GM18909 (cell line): ENCODE data around the gene HOXB3.

Experiments used
- ATAC-seq: cut with Tn5 transposase; IDR thresholded peaks from one replicate; pipeline ENCODE4 v1.9.1; 2021; ENCODE audit warnings: mild to moderate bottlenecking; ENCODE audit not compliant: unreplicated experiment, poor library complexity

The HOXB3 gene

GRCh38 chr17:48532261-48532660 is 57.8 kb downstream of the HOXB3 start:
- no peak for ATAC-seq

- ATAC-seq: no peak
Measured at GRCh38 chr17:48530887-48531272, 59.2 kb downstream of the HOXB3 start, which contains the start of gene HOXB1. TSS of gene HOXB1 (minus strand) at chr17:48531011. CDS start at chr17:48530904, 107 bp downstream.

GRCh38 chr17:48530208-48530886 is 59.7 kb downstream of the HOXB3 start:
- no peak for ATAC-seq

- ATAC-seq: no peak
Measured at GRCh38 chr17:48529683-48530009, 60.4 kb downstream of the HOXB3 start.

- no peak for ATAC-seq
Measured at GRCh38 chr17:48528936-48529682, 60.9 kb downstream of the HOXB3 start.

GRCh38 chr17:48528153-48528935 is 61.7 kb downstream of the HOXB3 start:
- ATAC-seq: no peak

GRCh38 chr17:48527547-48527932 is 62.5 kb downstream of the HOXB3 start:
- ATAC-seq: no peak

- no peak for ATAC-seq
Measured at GRCh38 chr17:48526608-48527546, 63.2 kb downstream of the HOXB3 start.

GRCh38 chr17:48523010-48523409 is 67.0 kb downstream of the HOXB3 start:
- ATAC-seq: no peak

GRCh38 chr17:48522031-48522653 is 67.9 kb downstream of the HOXB3 start:
- no peak for ATAC-seq

GRCh38 chr17:48520631-48521079 is 69.4 kb downstream of the HOXB3 start:
- ATAC-seq: no peak

GRCh38 chr17:48519427-48519826 is 70.6 kb downstream of the HOXB3 start:
- ATAC-seq: no peak

GRCh38 chr17:48517478-48517877 is 72.6 kb downstream of the HOXB3 start:
- ATAC-seq: no peak

- ATAC-seq: no peak
Measured at GRCh38 chr17:48515925-48516900, 73.8 kb downstream of the HOXB3 start.

GRCh38 chr17:48514477-48514876 is 75.6 kb downstream of the HOXB3 start:
- ATAC-seq: no peak

GRCh38 chr17:48513666-48514455 is 76.2 kb downstream of the HOXB3 start:
- ATAC-seq: no peak

- ATAC-seq: no peak
Measured at GRCh38 chr17:48513097-48513496, 76.9 kb downstream of the HOXB3 start.
